ENCODE results near the gene CPOX. TPM values are rescaled to one million over a fixed set of nuclear protein-coding genes. Genes with fewer than 3 reads are reported as not detected.

Gene CPOX
- total and polyA plus RNA-seq, 10 of the 15 experiments (the other 5 are each of a cell fraction or from before 2014, with no cell fraction given) = 40.7 to 72.6 (median 64.5) TPM

DNA sequence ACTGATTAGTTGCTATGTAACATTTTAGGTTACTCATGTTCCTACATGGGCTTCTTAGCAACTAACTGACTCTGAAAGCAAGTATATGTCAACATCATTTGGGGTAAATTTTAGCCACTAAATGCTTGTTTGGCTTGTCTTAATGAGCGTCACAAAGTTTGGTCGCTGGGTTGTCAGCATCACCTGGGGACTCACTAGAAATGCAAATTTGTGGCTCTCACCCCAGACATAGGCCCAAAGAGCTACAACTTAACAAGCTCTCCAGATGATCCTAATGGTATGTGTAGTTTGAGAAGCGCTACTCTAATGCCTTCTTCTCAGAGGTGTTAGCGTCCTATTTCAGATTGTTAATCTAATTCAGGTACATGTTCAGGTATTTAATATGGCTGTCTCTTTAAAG, 32.7 kb upstream of the CPOX start:
- H3K9ac ChIP-seq (ENCODE audit: control insufficient read depth, insufficient read depth, low read length) = no peak overlapping the region
- H3K79me2 ChIP-seq (ENCODE audit: control insufficient read depth, insufficient read depth, low read length) = no peaks in the 10 kb centered on the region
- no peaks in the 10 kb centered on the region for H4K20me1 ChIP-seq (ENCODE audit: control insufficient read depth, insufficient read depth)
- RAD21 ChIA-PET (ENCODE audit: unreplicated experiment) = interaction anchor here (1.6 kb wide), 1 partner anchor 16 kb away, joined by 6 read pairs; no protein-coding TSS in a partner anchor
- intact Hi-C loops (cut with micrococcal nuclease; ENCODE audit: unreplicated experiment) (no loop called here), in situ Hi-C loops (cut with MboI) (no loop called here)
- TF ChIP-seq NFYB (IDR thresholded peaks at IDR 0.05; ENCODE audit: insufficient read depth, low read depth, low read length) = no peak
- H3K4me2 ChIP-seq (ENCODE audit: control insufficient read depth, insufficient read depth) = no peak overlapping the region
- 89% methylated on average over 4 of the region's 4 CpGs for WGBS (ENCODE audit: insufficient coverage, insufficient replicate concordance, low lambda C conversion rate, missing lambda C conversion rate)
- H3K27me3 ChIP-seq (replicated peaks in 1 of 2; ENCODE audit: control insufficient read depth in 2 of 2, insufficient read depth in 2 of 2, low read length in 1 of 2) = no peaks in the 10 kb centered on the region
- no peaks in the 10 kb centered on the region; a peak in 1 of 4 replicates for H3K36me3 ChIP-seq (ENCODE audit: control insufficient read depth in 2 of 2, insufficient read depth in 2 of 2, low read length in 1 of 2)
- no peak for FAIRE-seq
- H2AFZ ChIP-seq (ENCODE audit: control insufficient read depth, low read depth, low read length) = no peak overlapping the region
- POLR2A ChIA-PET = no interaction called here
- no peaks in the 10 kb centered on the region; the same call in 2 of the 3 replicates for H3K9me3 ChIP-seq (replicated peaks; ENCODE audit: control insufficient read depth, insufficient read depth, low read length)
- no TSS peak for BruUV-seq (replicated peaks)
- H3K4me1 ChIP-seq (ENCODE audit: control insufficient read depth, insufficient read depth, low read length) = no peaks in the 10 kb centered on the region
- no peak overlapping the region for H3K27ac ChIP-seq (ENCODE audit: control insufficient read depth, insufficient read depth)
- SMC1A ChIA-PET (ENCODE audit: uncharacterized antibody, unreplicated experiment) = interaction anchor here (1.2 to 2.6 kb wide), 5 partner anchors 14 to 106 kb away, joined by 3 to 13 read pairs (median 5); no protein-coding TSS in a partner anchor
- no peak for DNase-seq (ENCODE audit: low read depth, low spot score)
- ATAC-seq = peak; percentile 28; the same call in 2 of the 3 replicates
- CTCF ChIA-PET = interaction anchor here (1.3 kb wide), 1 partner anchor 24 kb away, joined by 3 read pairs; no protein-coding TSS in a partner anchor
- no peak overlapping the region for H3K4me3 ChIP-seq

DNA sequence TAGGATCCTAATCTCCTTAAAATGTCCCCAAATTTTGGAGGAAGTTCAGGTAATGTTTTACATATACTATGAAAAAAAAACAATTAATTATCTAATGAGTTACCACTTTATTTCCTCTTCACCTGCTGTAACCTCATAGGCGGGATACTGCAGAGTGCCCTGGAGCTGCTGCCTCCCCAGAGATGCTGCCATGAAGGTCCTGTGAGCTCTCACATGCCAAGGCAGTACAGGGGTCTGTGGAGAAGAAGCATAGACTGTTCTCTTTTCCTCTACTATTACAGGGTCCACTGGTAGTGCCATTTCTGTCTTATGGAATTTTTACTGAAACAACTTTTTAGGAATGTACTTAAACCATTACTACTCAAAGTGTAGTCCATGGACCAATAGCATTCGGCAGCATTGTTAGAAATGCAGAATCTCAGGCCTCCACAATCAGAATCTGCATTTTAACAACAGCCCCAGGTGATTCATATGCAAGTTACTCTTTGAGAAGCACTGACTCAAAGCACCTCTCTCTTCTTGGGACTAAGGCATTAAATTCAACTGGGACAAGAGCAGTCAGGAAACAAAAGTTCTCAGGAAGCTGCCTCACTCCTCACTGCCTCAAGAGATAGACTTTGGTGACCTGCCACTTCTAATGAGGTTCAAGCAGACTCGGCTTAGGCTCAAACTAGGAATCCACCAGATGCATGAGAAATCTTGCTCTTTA, 30.3 kb upstream of the CPOX start:
- no peak overlapping the region for H3K27ac ChIP-seq (ENCODE audit: control insufficient read depth, insufficient read depth)
- ChIA-PET CTCF (interaction anchor here (0.5 to 1.9 kb wide), 5 partner anchors 10 to 190 kb away, joined by 3 to 4 read pairs (median 3); no protein-coding TSS in a partner anchor), POLR2A (no interaction called here), RAD21 (ENCODE audit: unreplicated experiment) (no interaction called here), SMC1A (ENCODE audit: uncharacterized antibody, unreplicated experiment) (no interaction called here)
- H3K4me3 ChIP-seq = no peak overlapping the region
- H2AFZ ChIP-seq (ENCODE audit: control insufficient read depth, low read depth, low read length) = no peak overlapping the region
- ATAC-seq = no peak
- H3K36me3 ChIP-seq (ENCODE audit: control insufficient read depth in 2 of 2, insufficient read depth in 2 of 2, low read length in 1 of 2) = no peaks in the 10 kb centered on the region; a peak in 1 of 4 replicates
- no peak for FAIRE-seq
- H4K20me1 ChIP-seq (ENCODE audit: control insufficient read depth, insufficient read depth) = no peaks in the 10 kb centered on the region
- H3K4me1 ChIP-seq (ENCODE audit: control insufficient read depth, insufficient read depth, low read length) = no peaks in the 10 kb centered on the region
- H3K79me2 ChIP-seq (ENCODE audit: control insufficient read depth, insufficient read depth, low read length) = no peaks in the 10 kb centered on the region
- no peaks in the 10 kb centered on the region; the same call in 2 of the 3 replicates for H3K9me3 ChIP-seq (replicated peaks; ENCODE audit: control insufficient read depth, insufficient read depth, low read length)
- in situ Hi-C loops (cut with MboI) = loop anchor here (25.0 kb wide), 1 partner anchor 1139 kb away; no protein-coding TSS in a partner anchor
- H3K27me3 ChIP-seq (replicated peaks in 1 of 2; ENCODE audit: control insufficient read depth in 2 of 2, insufficient read depth in 2 of 2, low read length in 1 of 2) = no peaks in the 10 kb centered on the region
- intact Hi-C loops (cut with micrococcal nuclease; ENCODE audit: unreplicated experiment) = no loop called here
- no peak for DNase-seq (ENCODE audit: low read depth, low spot score)
- WGBS (ENCODE audit: insufficient coverage, insufficient replicate concordance, low lambda C conversion rate, missing lambda C conversion rate) = 84% methylated on average over 3 of the region's 3 CpGs
- TF ChIP-seq, protein P1, sequence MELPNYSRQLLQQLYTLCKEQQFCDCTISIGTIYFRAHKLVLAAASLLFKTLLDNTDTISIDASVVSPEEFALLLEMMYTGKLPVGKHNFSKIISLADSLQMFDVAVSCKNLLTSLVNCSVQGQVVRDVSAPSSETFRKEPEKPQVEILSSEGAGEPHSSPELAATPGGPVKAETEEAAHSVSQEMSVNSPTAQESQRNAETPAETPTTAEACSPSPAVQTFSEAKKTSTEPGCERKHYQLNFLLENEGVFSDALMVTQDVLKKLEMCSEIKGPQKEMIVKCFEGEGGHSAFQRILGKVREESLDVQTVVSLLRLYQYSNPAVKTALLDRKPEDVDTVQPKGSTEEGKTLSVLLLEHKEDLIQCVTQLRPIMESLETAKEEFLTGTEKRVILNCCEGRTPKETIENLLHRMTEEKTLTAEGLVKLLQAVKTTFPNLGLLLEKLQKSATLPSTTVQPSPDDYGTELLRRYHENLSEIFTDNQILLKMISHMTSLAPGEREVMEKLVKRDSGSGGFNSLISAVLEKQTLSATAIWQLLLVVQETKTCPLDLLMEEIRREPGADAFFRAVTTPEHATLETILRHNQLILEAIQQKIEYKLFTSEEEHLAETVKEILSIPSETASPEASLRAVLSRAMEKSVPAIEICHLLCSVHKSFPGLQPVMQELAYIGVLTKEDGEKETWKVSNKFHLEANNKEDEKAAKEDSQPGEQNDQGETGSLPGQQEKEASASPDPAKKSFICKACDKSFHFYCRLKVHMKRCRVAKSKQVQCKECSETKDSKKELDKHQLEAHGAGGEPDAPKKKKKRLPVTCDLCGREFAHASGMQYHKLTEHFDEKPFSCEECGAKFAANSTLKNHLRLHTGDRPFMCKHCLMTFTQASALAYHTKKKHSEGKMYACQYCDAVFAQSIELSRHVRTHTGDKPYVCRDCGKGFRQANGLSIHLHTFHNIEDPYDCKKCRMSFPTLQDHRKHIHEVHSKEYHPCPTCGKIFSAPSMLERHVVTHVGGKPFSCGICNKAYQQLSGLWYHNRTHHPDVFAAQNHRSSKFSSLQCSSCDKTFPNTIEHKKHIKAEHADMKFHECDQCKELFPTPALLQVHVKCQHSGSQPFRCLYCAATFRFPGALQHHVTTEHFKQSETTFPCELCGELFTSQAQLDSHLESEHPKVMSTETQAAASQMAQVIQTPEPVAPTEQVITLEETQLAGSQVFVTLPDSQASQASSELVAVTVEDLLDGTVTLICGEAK (IDR thresholded peaks at IDR 0.05; ENCODE audit: borderline replicate concordance) = no peak
- H3K4me2 ChIP-seq (ENCODE audit: control insufficient read depth, insufficient read depth) = no peak overlapping the region
- no peak overlapping the region for H3K9ac ChIP-seq (ENCODE audit: control insufficient read depth, insufficient read depth, low read length)
- no TSS peak for BruUV-seq (replicated peaks)

Data from GM12878 (cell line).